Measurements from ENCODE around the gene ITSN1. TPM values are rescaled to one million over a fixed set of nuclear protein-coding genes. Genes with fewer than 3 reads are reported as not detected.

The ITSN1 gene
- polyA plus RNA-seq, 1 donor from 2014 or later = 35.1 TPM

GRCh38 chr21:33948096-33948950, 306.0 kb downstream of the ITSN1 start:
- no peaks in the 10 kb centered on the region for H3F3A ChIP-seq (ENCODE audit: insufficient read depth, low read length, poor library complexity, severe bottlenecking)
- no peaks in the 10 kb centered on the region for H4K20me1 ChIP-seq (ENCODE audit: insufficient read depth)
- H3K4me3 ChIP-seq (ENCODE audit: low read length) = peak overlapping the region; percentile 47
- H3K9ac ChIP-seq (ENCODE audit: low read length) = peak overlapping the region; percentile 74
- peak overlapping the region; percentile 98 for H3K27ac ChIP-seq (ENCODE audit: low read length)
- no peaks in the 10 kb centered on the region for H3K27me3 ChIP-seq (ENCODE audit: insufficient read depth, low read depth, low read length)
- H3K9me2 ChIP-seq (ENCODE audit: insufficient read depth, low read length) = no peaks in the 10 kb centered on the region
- no peaks in the 10 kb centered on the region for H3K9me3 ChIP-seq (ENCODE audit: low read length)
- peak overlapping the region; percentile 65 for H3K4me2 ChIP-seq (ENCODE audit: low read length)
- H3K79me2 ChIP-seq (replicated peaks; ENCODE audit: insufficient read depth, low read length) = no peaks in the 10 kb centered on the region
- no peaks in the 10 kb centered on the region for H3K36me3 ChIP-seq (ENCODE audit: insufficient read depth, low read length)
- TF ChIP-seq CTCF (IDR thresholded peaks at IDR 0.05; ENCODE audit: poor library complexity, severe bottlenecking) = no peak
- TF ChIP-seq EZH2 (IDR thresholded peaks at IDR 0.05; ENCODE audit: borderline replicate concordance, insufficient read depth, low read length, poor library complexity, severe bottlenecking) = no peak
- TF ChIP-seq RAD21 (conservative IDR thresholded peaks at IDR 0.05) = peak; percentile 52
- peak; percentile 80 for TF ChIP-seq MXI1 (conservative IDR thresholded peaks at IDR 0.05; ENCODE audit: poor library complexity, severe bottlenecking)
- no peak for TF ChIP-seq TAF1 (IDR thresholded peaks at IDR 0.05; ENCODE audit: low read depth)
- TF ChIP-seq EP300 (conservative IDR thresholded peaks at IDR 0.05; ENCODE audit: poor library complexity, severe bottlenecking) = peak; percentile 59
- peak; percentile 5 for TF ChIP-seq POLR2AphosphoS5 (IDR thresholded peaks at IDR 0.05)
- TF ChIP-seq SMC3 (conservative IDR thresholded peaks at IDR 0.05; ENCODE audit: poor library complexity) = peak; percentile 36
- TF ChIP-seq REST (IDR thresholded peaks at IDR 0.05; ENCODE audit: borderline replicate concordance) = no peak
- peak overlapping the region; percentile 86 for H2AFZ ChIP-seq (ENCODE audit: low read depth, low read length)

DNA sequence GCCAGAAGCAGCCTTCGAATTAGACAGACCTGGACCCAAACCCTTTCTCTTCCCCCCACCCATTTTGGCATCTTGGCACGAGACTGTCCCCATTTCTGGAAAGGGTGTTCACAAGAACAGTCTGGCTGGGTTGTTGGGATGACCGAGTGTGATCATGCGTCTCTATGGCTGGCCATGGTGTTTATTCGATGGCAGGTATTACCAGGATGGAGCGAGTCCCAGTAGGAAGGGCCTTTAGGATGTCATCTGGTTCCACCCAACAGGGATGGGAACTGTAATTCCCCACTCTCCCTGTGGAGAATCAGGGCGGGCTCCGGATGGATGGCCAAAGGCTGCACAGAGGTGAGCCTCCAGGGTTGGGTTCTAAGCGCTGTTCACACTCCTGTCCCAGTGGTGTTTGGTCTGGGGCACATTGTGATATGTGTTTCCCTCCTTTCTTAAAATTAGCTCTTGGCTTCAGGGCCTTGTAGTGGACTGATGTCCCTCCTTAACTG, 306.7 kb downstream of the ITSN1 start:
- TF ChIP-seq POLR2AphosphoS5 (IDR thresholded peaks at IDR 0.05) (no peak), SMC3 (conservative IDR thresholded peaks at IDR 0.05; ENCODE audit: poor library complexity) (no peak), REST (IDR thresholded peaks at IDR 0.05; ENCODE audit: borderline replicate concordance) (no peak), EP300 (conservative IDR thresholded peaks at IDR 0.05; ENCODE audit: poor library complexity, severe bottlenecking) (no peak), CTCF (IDR thresholded peaks at IDR 0.05; ENCODE audit: poor library complexity, severe bottlenecking) (no peak), MXI1 (conservative IDR thresholded peaks at IDR 0.05; ENCODE audit: poor library complexity, severe bottlenecking) (no peak), RAD21 (conservative IDR thresholded peaks at IDR 0.05) (no peak), TAF1 (IDR thresholded peaks at IDR 0.05; ENCODE audit: low read depth) (no peak), EZH2 (IDR thresholded peaks at IDR 0.05; ENCODE audit: borderline replicate concordance, insufficient read depth, low read length, poor library complexity, severe bottlenecking) (no peak)
- Histone ChIP-seq H3K9me3 (ENCODE audit: low read length) (no peaks in the 10 kb centered on the region), H4K20me1 (ENCODE audit: insufficient read depth) (no peaks in the 10 kb centered on the region), H3K9me2 (ENCODE audit: insufficient read depth, low read length) (no peaks in the 10 kb centered on the region), H3K36me3 (ENCODE audit: insufficient read depth, low read length) (no peaks in the 10 kb centered on the region), H3K9ac (ENCODE audit: low read length) (peak overlapping the region; percentile 74), H3K27me3 (ENCODE audit: insufficient read depth, low read depth, low read length) (no peaks in the 10 kb centered on the region), H3F3A (ENCODE audit: insufficient read depth, low read length, poor library complexity, severe bottlenecking) (no peaks in the 10 kb centered on the region), H3K4me3 (ENCODE audit: low read length) (peak overlapping the region; percentile 47), H3K4me2 (ENCODE audit: low read length) (peak overlapping the region; percentile 21), H3K79me2 (replicated peaks; ENCODE audit: insufficient read depth, low read length) (no peaks in the 10 kb centered on the region), H2AFZ (ENCODE audit: low read depth, low read length) (peak overlapping the region; percentile 86), H3K27ac (ENCODE audit: low read length) (peak overlapping the region; percentile 98)
